AML-193 (cell line): ENCODE results near the gene CAV3.

ENCODE experiments used
- DNase-seq, 2 experiments: peaks; one replicate each; lab custom pipeline; 2025; lab: John Stamatoyannopoulos, UW

CAV3 gene

DNA sequence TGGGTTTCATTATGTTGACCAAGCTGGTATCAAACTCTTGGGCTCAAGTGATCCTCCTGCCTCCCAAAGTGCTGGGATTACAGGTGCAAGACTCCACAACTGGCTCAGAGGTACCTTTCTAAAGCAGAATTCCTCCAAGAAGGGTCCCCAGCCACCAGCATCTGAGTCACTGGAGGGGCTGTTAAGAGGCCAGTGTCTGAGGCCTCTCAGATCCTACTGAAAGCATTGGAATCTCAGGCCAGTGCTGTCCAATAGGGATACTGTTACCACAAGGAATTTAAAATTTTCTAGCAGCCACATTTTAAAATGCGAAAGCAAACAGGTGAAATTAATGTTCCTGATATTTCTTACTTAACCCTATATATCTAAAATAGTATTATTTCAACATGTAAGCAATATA is 1.3 kb downstream of the CAV3 start:
- no peak for DNase-seq

DNA sequence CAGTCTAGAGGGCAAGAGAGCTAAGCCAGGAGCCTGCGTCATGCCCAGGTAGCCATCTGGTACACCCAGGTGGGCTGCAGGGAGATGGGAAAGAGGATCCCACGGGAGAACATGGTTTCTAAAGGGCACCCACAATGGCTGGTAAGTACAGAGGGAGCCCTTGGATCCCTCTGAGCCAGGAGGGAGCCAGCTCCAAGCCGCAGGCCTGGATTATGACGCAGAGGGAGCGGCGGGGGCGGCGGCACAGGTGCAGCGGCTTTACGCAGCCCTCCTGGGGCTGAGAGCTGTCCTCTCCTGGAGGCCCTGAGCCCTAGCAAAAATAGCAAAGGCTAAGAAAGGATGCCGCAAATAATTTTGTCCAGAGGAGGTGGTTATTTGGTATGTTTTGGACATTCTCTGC is 2.8 kb downstream of the CAV3 start:
- no peak for DNase-seq

DNA sequence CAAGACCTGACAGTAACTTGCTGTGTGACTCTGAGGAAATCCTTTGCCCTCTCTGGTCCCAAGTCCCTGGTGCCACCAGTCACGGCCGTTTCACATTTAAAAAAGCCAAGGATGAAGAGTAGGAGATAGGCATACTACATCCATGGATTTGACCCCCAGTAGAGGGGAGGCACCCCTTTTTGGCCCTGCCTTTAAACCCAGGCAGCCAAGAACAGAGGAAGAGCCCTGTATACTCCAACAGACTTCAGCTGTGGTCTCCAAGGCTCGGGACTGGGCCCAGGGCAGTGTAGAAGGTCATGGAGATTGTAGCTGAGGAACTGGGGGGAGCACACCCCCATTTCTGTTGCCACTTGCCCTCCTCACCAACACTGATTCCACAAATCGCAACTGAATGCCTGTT is 3.7 kb downstream of the CAV3 start:
- DNase-seq = no peak

DNA sequence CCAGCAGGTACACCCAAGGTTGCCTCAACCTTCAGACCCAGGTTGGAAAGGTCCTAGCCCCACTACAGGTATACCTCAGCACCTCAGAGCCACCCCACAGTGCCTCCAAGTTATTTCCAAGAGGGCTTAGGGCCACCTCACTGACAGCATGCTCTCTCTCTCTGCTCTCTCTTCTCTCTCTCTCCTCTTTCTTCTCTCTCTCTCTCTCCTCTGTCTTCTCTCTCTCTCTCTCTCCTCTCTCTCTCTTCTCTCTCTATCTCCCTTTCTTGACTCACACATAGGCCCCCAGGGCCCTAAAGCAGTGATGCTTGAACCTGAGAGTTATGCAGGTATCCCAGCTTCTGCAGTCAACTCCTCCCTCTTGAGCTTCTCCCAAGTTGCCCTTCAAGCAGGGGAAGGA is 4.2 kb downstream of the CAV3 start:
- no peak for DNase-seq

DNA sequence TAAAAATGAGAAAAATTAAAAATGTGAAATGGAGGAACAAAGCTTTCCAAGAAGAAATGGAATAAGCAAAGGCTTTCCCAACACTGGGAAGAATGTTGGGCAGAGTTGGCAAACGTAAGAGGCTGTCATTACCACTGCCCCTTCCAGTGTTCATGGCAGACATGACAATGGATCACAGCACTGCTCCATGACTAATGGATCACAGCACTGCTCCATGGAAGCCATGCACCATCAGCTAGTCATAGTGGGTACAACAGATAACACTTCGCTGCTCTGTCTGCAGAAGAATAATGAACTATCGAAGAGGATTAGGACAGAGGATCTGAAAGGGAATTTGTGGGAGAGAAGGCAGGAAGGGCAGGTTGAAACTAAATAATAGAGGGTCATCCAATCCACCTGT is 5.0 kb downstream of the CAV3 start:
- DNase-seq = no peak

DNA sequence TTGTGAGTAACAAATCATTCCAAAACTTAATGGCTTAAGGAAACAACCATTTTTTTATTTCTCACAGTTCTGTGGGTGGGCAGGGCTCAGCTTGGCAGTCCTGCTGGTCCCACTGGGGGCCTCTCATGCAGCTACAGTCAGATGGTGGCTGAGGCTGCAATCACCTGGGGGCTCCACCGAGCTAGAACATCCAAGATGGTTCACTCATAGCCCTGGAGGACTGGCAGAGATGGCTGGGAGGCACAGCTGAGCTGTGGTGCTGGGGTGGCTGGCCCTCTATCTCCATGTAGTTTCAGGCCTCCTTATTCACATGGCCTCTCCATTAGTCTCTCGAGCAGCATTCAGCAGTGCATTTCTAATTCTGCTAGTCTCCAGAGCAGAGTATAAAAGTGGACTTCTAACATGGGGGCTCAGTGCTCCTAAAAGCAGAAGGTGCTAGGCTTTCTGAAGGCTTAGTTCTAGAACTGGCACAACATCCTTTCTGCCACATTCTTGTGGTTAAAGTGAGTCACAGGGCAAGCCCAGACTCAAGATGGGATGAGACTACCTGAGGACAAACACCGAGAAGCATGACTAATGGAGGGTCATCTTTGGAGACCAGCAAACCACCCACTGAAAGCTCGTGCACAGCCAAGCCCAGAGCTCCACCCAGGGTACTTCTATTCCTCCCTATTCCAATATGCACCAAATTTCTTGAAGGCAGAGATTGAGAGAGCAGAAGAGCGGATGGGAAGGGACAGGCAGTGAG is 6.3 kb downstream of the CAV3 start:
- DNase-seq = no peak

DNA sequence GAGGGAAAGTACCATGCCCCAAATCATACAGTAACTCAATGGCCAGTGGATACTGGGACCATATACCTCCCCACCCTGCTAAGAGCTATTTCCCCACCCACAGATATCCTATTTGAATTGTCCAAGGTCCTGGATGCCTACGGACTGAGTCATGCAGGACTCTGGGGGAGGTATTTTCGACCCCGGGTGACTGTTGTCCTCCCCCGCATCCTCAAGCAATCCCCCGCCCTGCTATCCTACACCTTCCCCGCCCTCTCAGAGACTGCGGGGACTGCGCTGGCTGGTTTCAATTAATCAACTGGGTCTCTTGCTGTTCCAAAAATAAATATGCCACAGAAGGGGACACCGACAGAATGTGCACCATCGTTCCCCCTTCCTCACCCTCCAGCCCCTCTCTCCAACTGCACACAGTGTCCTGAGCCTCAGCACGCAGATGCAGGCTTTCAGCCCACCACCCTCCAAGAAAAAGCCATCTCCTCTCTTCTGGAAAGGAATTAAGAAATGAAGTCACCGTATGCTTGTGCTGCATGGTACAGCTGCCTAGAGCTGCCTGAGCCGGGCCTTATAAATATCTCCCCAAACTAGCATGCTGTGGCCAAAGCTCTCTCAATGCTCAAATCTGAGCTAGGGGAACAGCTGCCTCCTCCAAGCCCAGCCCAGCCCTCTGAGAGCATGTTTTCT is 8.1 kb downstream of the CAV3 start:
- no peak for DNase-seq

DNA sequence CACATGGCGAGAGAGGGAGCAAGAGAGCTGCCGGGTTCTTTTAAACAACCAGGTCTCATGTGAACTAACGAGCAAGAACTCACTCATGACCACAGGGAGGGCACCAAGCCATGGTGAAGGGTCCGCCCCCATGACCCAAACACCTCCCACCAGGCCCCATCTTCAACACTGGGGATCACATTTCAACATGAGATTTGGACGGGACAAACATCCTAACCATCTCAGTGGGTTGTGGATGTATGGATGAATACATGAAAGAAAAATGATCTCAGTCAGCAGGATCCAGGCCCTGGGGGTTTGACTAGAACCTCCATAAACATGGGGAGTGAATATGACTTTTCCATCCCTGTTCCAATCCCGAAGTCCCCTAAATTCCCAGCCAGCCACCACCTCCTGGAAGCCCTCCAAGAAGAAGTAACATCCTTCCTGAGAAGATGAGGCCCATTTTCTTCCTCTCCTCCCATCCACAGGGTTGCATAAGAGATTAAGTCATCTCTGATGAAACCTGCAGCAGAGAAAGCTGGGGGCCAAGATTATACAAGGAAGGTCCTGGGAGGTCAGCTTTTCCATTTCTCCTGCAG is 9.5 kb downstream of the CAV3 start:
- no peak for DNase-seq

DNA sequence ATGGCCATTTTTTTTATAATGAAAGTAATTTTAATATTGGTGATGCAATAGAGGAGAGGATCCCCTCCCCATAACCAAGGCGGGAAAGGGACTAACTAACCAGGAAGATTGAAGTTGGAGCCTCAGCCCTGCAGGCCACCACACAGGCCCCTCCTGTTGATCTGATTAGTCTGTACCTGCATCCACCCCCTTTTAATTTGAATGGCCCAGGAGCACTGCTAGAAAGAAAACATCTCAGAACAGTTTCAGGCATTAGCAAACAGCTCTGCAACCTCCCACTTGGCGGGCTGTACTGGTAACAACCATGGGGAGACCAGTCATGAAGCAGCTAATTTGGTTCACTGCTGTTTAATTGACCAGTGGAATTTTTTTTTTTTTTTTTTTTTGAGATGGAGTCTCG is 10.3 kb downstream of the CAV3 start:
- DNase-seq = no peak

DNA sequence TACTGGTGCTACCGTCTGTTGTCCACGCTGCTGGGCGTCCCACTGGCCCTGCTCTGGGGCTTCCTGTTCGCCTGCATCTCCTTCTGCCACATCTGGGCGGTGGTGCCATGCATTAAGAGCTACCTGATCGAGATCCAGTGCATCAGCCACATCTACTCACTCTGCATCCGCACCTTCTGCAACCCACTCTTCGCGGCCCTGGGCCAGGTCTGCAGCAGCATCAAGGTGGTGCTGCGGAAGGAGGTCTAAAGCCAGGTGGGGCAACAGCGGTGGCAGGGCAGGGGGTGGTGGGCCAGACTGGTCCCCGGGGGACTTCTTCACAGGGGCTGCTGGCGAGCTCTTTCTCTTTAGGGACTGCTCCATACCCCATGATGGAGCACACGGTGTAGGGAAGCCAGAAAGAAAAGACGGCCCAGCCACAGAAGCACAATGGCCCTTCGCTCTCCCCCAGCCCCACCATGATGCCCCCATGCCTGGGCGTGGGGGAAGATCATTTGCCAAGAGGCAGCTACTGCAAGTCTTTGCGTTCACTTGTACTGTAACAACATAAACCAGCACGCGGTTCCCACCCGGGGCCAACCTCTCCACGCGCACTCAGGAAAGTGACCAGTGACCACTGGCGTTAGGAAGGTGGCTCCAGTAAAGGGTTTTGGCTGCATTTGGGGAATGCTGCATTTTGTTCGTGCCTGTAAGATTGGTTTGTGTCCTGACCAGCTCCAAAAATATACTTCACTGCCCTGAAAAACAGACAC is 12.2 kb downstream of the CAV3 start:
- DNase-seq = no peak

DNA sequence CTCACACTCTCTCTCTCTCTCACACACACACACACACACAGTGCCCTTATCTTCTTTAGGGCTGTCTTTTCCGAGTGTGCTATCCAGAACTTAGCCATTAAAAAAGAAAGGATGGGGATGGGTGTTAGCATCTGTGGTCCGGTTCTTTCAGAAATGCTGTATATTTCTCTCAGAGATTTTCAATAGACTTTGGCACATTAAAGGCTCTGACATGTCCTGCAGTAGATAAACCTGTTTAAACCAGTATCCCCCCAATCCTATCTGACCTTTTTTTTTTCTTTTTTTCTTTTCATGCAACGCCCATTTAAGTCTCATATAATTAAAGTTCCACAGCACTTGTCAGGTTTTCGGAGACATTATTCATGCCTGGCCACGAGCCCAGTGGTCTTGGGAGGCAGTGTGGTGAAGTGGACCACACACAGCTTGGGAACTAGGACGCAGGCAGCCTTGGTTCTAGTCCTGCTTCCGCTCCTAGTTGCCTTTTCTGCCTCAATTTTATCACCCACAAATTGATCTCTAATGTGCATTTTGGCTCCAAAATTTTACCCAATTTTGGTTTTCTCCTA is 13.3 kb downstream of the CAV3 start:
- DNase-seq = no peak

DNA sequence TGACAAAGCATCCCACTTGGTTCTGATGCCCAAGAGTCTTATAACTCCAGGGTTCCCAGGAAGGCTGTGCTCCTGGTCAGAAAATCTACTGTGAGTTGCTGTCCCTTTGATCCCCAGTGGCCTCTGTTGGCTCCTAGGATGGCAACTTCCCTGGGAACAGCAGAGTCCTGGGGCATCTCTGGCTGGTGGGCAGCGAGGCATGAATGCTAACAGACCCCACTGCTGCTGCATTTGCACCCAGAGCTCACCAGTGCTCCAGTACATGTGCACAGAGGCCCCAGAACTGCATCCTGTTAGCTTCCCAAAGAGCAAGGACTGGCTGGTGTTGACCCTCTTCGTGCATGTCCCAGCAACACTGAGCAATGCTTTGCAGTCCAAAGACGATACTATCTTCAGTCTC is 15.7 kb downstream of the CAV3 start:
- no peak for DNase-seq

DNA sequence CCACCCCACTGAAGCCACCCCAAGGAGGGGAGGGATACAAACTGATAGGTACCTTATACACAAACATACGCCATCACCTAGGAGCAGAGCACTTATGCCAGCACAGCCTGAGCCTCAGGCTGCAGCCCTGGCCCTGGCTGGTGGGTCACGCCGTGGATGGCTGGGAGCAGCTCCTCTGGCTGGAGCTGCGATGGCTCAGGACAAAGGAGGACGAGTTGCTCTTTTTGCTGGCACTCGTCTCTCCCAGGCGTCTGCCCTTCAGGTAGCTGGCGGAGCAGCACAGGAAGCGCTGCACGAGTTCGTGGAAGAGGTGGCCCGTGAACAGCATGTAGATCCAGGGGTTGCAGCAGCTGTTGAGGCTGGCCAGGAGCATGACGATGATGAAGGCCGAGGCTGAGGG is 19.2 kb downstream of the CAV3 start:
- DNase-seq = no peak

DNA sequence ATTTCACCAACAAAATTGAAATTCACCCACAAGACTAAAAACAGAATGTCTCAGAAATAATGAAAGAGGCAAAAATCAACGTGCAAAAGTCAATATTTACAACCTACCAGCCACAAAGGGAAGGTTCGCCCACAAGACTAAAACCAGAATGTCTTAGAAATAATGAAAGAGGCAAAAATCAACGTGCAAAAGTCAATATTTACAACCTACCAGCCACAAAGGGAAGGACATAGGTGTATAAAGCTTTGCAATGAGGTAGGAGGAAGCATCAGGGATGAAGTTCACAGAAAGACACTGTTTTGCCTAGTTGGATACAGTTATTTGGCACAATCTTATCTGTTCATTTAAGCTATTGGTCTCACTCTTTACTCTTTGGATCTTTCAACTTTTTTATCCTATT is 21.5 kb downstream of the CAV3 start:
- DNase-seq = no peak

DNA sequence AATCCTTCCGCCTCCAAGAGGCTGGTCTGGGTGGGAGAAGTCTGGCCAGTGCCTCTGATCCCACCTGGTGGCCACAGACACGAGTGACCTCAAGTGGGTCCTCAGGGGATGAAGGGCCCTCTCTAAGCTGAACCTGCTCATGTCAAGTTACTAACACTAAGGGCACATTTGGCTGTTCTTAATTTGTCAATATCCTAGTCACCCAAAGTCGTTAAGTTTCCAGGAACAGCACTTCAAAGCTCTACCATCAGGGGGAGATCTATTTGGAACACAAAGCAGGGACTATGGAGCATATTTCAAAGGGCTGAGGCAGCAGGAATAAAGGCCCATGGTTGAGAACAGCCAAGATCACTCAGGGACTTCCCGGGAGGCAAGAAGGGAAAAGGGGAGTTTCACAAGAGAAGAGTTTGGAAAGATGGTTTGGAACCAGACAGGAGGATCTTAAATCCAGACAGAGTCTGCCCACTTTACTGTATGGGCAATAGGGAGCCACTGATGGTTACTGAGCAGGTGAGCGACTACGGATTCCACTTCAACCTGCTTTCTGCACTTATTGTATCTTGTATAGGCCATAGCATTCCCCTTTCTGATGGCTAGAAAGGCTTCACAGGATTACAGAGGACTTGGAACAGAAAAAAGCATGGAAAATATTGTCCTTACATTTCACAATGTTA is 22.1 kb downstream of the CAV3 start:
- DNase-seq = no peak

DNA sequence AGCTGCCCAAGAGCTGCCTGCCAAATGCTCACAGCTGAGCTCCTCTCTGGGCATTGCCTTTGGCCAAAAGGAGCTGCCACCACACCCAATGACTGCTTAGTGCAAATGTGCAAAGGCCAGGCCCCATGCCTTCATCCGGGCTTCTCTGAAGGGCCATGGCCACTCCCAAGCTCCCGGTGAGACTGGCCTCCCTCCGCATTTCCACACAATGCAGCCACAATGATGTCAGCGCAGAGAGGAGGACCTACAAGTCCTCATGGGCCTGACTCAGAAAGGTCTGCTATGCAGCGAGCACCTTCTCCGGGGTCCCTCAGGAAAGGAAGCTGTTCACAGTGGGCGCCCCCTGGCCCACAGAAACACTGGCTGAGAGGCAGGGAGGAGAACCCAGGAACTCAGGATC is 23.1 kb downstream of the CAV3 start:
- DNase-seq = no peak

DNA sequence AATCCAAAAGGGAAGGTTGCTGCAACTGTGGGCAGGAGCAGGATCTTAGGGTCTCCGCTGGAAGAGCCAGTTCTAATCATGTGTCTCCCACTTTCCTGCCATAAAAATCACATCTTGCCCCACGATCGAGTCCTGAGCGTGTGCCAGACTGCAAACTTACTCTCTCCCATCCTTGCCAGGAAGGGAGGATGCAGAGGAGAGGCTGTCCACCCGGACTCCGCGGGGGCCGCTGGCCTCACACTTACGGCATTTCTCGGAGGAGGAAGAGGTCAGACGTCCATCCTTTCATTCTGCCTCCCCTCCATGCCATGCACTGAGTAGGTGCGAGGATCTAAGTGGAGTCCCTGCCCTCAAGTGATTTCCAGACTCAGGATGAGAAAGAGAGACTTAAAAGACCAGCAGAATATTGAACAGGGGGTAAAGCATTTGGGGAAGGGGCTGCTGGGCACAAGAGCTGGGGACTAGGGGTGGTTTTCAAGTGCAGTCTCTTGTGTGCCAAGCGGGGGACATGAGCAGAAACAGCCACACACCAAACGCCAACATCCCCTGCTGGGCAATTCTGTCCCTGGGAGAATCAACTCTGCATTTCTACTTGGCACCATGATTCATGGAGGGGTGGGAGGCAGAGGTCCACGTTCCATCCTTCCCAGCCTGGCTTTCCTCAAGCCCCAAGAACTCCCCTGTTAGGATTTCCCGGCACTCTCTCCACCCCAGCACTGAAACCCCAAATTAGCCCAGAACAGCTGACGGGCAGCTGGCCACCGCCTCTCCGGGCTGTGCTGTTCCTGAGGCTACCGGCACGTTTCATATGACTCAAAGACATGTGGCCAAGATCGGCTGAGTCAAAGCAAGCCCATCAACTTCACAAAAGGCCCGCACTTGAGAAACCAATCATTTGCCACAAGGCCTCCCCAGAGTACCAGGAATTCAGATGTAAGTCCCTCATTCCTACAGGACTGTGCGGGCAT is 24.2 kb downstream of the CAV3 start:
- DNase-seq = no peak

DNA sequence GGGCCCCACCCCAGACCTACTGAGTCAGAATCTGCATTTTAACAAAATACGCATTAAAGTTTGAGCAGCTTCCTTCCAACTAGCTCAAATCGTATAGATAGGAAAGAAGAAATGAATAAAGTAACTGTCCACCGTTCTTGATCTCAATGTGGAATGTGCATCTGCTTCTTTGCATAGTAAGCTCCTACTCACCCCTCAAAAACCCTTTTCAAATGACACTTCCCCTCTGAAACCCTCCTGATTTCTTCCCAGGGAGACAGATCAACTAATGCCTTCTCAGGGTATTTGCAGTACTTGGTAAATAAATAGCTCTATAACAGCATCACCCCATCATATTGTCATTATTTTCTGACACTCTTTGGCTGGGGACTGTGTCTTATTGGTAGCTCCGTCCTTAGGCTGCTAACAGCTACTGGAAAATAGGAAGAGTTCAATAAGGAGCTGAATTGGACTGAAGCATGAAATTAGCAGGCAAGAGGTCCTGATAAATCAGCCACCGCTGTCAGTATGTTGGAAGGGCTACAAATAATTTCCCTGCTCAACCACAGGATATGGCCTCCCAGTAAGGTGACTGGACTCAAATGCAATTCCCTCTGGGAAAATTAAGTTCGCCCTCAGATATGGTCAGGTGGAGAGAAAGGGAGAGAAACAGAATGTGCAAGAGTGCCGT is 25.6 kb downstream of the CAV3 start:
- DNase-seq = no peak

DNA sequence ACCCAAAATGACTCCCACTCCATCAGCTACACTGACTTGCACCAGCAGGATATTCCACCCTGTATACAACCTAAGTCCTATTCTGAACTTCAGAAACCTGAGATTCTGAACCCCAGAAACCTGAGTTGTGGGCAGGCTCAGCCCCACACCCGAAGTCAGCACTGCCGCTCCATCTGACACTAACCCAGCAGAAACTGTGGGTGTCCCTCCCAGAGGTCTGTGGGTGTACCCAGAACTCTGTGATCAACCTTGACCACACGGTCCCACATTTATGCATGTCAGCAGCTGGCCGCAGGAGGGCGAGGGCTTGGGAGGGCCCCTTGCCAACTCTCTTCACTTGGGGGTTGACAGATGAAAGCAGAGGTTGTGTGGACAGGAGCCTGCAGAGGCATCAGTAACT is 26.5 kb downstream of the CAV3 start:
- DNase-seq = no peak

DNA sequence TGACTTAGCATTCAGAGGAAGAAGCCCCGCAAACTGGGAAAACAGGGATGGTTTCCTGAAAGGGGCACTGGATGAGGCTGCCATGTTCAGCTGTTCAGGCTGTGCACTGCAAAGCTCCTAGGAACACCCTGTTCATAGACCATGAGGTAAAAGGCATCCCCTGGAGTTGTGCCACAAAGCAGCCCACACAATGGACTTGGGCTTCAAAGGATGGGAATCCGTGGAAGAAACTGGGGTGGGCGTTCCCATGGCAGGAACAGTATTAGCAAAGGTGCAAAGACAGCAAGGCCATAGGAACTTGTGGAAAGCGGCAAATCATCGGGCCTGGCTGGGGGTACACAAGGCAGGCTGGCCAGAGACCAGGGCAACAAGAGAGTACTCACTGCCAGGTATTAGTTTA is 26.9 kb downstream of the CAV3 start:
- DNase-seq = no peak
